Mesothelial cell of epicardium (in vitro differentiated cells): Measurements from ENCODE around the gene DHFR. TPM values are rescaled to one million over a fixed set of nuclear protein-coding genes. Genes with fewer than 3 reads are reported as not detected.

Source experiments
- DNase-seq, 2 experiments: peaks; one replicate each; pipeline ENCODE4 v3.0.0; 2021; ENCODE audit warnings: low spot score in 2 of 2; ENCODE audit not compliant: unreplicated experiment in 2 of 2
- H3K27ac Mint-ChIP-seq: 2 replicates; pipeline ENCODE4 v1.8.0; 2021; ENCODE audit warnings: mixed read lengths
- H3K27me3 Mint-ChIP-seq: 2 replicates; pipeline ENCODE4 v1.8.0; 2021; ENCODE audit warnings: low read depth, mixed read lengths
- H3K36me3 Mint-ChIP-seq: 2 replicates; pipeline ENCODE4 v1.8.0; 2021; ENCODE audit warnings: mixed read lengths
- H3K4me1 Mint-ChIP-seq: 2 replicates; pipeline ENCODE4 v1.8.0; 2021; ENCODE audit warnings: mixed read lengths
- H3K4me3 Mint-ChIP-seq: 2 replicates; pipeline ENCODE4 v1.8.0; 2021; ENCODE audit warnings: mild to moderate bottlenecking, moderate library complexity, mixed read lengths
- H3K9me3 Mint-ChIP-seq: 2 replicates; pipeline ENCODE4 v1.8.0; 2021; ENCODE audit warnings: mixed read lengths
- total RNA-seq: library from RNA; stranded (reverse); gene quantifications from 3 replicates; pipeline ENCODE4 v1.2.1, GENCODE V29; 2021
- TF ChIP-seq, protein P1 (sequence below): fragments of 200-600 bp; sonication (generic); IDR thresholded peaks from one replicate; pipeline ENCODE4 v1.5.0; 2021; ENCODE audit warnings: antibody characterized with exemption; ENCODE audit not compliant: unreplicated experiment

The DHFR gene
- total RNA-seq, 1 donor from 2014 or later = 30.9 TPM

GRCh38 chr5:80577707-80578106 is 77.1 kb downstream of the DHFR start:
- Mint-ChIP-seq H3K4me3 (no peak overlapping the region), H3K4me1 (no peaks in the 10 kb centered on the region), H3K27ac (no peak overlapping the region), H3K36me3 (no peaks in the 10 kb centered on the region), H3K27me3 (peaks cover 57% of the 10 kb centered on the region), H3K9me3 (peaks cover 6% of the 10 kb centered on the region)
- no peak for DNase-seq
- TF ChIP-seq, protein P1, sequence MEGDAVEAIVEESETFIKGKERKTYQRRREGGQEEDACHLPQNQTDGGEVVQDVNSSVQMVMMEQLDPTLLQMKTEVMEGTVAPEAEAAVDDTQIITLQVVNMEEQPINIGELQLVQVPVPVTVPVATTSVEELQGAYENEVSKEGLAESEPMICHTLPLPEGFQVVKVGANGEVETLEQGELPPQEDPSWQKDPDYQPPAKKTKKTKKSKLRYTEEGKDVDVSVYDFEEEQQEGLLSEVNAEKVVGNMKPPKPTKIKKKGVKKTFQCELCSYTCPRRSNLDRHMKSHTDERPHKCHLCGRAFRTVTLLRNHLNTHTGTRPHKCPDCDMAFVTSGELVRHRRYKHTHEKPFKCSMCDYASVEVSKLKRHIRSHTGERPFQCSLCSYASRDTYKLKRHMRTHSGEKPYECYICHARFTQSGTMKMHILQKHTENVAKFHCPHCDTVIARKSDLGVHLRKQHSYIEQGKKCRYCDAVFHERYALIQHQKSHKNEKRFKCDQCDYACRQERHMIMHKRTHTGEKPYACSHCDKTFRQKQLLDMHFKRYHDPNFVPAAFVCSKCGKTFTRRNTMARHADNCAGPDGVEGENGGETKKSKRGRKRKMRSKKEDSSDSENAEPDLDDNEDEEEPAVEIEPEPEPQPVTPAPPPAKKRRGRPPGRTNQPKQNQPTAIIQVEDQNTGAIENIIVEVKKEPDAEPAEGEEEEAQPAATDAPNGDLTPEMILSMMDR = no peak

GRCh38 chr5:80576383-80576782 is 78.4 kb downstream of the DHFR start:
- no peaks in the 10 kb centered on the region for H3K4me1 Mint-ChIP-seq
- no peak overlapping the region for H3K4me3 Mint-ChIP-seq
- peaks cover 70% of the 10 kb centered on the region for H3K27me3 Mint-ChIP-seq
- H3K27ac Mint-ChIP-seq = no peak overlapping the region
- peaks cover 8% of the 10 kb centered on the region for H3K9me3 Mint-ChIP-seq
- DNase-seq = no peak
- no peaks in the 10 kb centered on the region for H3K36me3 Mint-ChIP-seq
- TF ChIP-seq, protein P1 = no peak

Other genes starting within 250 kb of the DHFR start
- 67.6 to 76.6 TPM (median 75.1 TPM) in 3 replicates for gene ZFYVE16, start 246.9 kb downstream of the DHFR start, total RNA-seq
- gene FAM151B, start 166.9 kb downstream of the DHFR start, total RNA-seq = 1.5 to 2.3 TPM (median 1.9 TPM) in 3 replicates
- gene ANKRD34B, start 84.7 kb downstream of the DHFR start, total RNA-seq = 0.09 to 0.14 TPM in 2 of 3 replicates, not detected in the other
- gene MSH3, start 331 bp downstream of the DHFR start, total RNA-seq = 17.8 to 18.7 TPM (median 18.4 TPM) in 3 replicates